Ascending aorta (tissue), 2 donors: ENCODE data around the gene DTNB. TPM values are rescaled to one million over a fixed set of nuclear protein-coding genes. Genes with fewer than 3 reads are reported as not detected.
"Not testable (repeated sequence)": the region's sequence is repeated elsewhere in the genome, so short reads cannot be mapped to it uniquely, and the experiment has no call there.

Source experiments
- DNase-seq, 2 donors: peaks; one replicate each; pipeline ENCODE4 v3.0.0-alpha.2; 2019; ENCODE audit warnings: low spot score in 2 of 2
- H3K27ac ChIP-seq, 2 donors: fragments of 200-600 bp; sonication (generic); one replicate each; pipeline ENCODE4 v1.5.1; 2016 to 2017; ENCODE audit warnings: mild to moderate bottlenecking in 1 of 2
- H3K27me3 ChIP-seq: fragments of 200-600 bp; sonication (generic); one replicate; pipeline ENCODE4 v1.5.1; 2017
- H3K36me3 ChIP-seq, 2 donors: fragments of 200-600 bp; sonication (generic); one replicate each; pipeline ENCODE4 v1.5.1; 2016
- H3K4me1 ChIP-seq, 2 donors: fragments of 200-600 bp; sonication (generic); one replicate each; pipeline ENCODE4 v1.5.1; 2016 to 2017; ENCODE audit warnings: mild to moderate bottlenecking in 1 of 2
- H3K4me3 ChIP-seq, 2 donors: fragments of 200-600 bp; sonication (generic); one replicate each; pipeline ENCODE4 v1.5.1; 2016 to 2017; ENCODE audit warnings: mild to moderate bottlenecking in 1 of 2
- H3K9me3 ChIP-seq, 2 donors: fragments of 200-600 bp; sonication (generic); one replicate each; pipeline ENCODE4 v1.5.1; 2016
- intact Hi-C: fragments of 100-400 bp; cut with DNase I; formaldehyde crosslinking; loops from one replicate; pipeline ENCODE4 v1.15.1; 2023
- total RNA-seq: library from RNA; depleted of rRNA; stranded (reverse); fragments of >200 nt; gene quantifications from one replicate; pipeline ENCODE4 v1.1.0, GENCODE V29; 2016
- TF ChIP-seq, protein P1 (sequence below), 3 experiments: fragments of 200-600 bp in 2 of 3; fragments of 450-650 bp in 1 of 3; sonication (generic) in 2 of 3; IDR thresholded peaks; one replicate each; pipeline ENCODE4 v1.5.1; 2016 to 2019; ENCODE audit warnings: antibody characterized with exemption in 3 of 3, mild to moderate bottlenecking in 1 of 3, moderate library complexity in 1 of 3

Gene DTNB
- total RNA-seq, 1 donor from 2014 or later, result 22.7 TPM

- no peaks in the 10 kb centered on the region for H3K4me1 ChIP-seq
- H3K27ac ChIP-seq, result no peak overlapping the region
- peaks cover 0 to 11% of the 10 kb centered on the region in 2 donors for H3K36me3 ChIP-seq
- no peak for DNase-seq
- H3K9me3 ChIP-seq, result no peaks in the 10 kb centered on the region
- intact Hi-C loops, result no loop called here
- TF ChIP-seq, protein P1, sequence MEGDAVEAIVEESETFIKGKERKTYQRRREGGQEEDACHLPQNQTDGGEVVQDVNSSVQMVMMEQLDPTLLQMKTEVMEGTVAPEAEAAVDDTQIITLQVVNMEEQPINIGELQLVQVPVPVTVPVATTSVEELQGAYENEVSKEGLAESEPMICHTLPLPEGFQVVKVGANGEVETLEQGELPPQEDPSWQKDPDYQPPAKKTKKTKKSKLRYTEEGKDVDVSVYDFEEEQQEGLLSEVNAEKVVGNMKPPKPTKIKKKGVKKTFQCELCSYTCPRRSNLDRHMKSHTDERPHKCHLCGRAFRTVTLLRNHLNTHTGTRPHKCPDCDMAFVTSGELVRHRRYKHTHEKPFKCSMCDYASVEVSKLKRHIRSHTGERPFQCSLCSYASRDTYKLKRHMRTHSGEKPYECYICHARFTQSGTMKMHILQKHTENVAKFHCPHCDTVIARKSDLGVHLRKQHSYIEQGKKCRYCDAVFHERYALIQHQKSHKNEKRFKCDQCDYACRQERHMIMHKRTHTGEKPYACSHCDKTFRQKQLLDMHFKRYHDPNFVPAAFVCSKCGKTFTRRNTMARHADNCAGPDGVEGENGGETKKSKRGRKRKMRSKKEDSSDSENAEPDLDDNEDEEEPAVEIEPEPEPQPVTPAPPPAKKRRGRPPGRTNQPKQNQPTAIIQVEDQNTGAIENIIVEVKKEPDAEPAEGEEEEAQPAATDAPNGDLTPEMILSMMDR (IDR thresholded peaks at IDR 0.05), result no peak
- H3K27me3 ChIP-seq, result no peaks in the 10 kb centered on the region
- no peak overlapping the region for H3K4me3 ChIP-seq
Observed at GRCh38 chr2:25418944-25419677, 254.3 kb downstream of the DTNB start.

DNA sequence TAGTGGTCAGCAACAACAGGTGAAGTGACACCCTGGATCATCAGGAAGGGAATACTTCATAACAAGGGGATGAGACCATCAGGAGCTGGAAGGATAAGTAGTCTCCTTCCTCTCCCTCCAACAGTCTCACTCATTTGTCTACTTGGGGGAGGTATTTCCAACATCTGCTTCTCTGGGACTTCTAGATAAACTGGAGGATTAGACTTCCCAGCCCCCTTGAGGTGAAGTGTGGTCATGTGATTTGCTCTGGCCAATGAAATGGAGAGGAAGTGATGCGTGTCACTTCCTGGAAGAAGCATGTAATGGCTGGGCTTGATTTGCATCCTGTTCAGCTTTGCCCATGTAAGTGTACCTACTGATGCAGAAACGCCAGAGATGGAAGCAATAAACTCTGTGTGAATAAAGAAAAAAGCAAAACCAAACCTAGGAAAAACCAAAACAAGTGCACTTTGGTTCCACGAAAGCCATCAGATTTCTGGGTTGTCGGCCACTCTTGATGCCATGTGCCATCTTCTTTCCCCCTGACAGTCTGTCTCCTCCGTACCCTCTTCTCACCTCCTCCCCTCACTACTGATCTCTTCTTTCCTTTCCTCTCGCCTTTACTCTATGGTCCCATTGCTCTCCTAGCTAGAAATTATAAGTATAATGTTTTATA, 255.5 kb downstream of the DTNB start:
- Histone ChIP-seq H3K4me1 (no peaks in the 10 kb centered on the region), H3K9me3 (no peaks in the 10 kb centered on the region), H3K27ac (no peak overlapping the region), H3K27me3 (no peaks in the 10 kb centered on the region), H3K4me3 (no peak overlapping the region), H3K36me3 (peaks cover 0 to 11% of the 10 kb centered on the region in 2 donors)
- DNase-seq, result no peak
- intact Hi-C loops, result no loop called here
- TF ChIP-seq, protein P1 (IDR thresholded peaks at IDR 0.05), result no peak

DNA sequence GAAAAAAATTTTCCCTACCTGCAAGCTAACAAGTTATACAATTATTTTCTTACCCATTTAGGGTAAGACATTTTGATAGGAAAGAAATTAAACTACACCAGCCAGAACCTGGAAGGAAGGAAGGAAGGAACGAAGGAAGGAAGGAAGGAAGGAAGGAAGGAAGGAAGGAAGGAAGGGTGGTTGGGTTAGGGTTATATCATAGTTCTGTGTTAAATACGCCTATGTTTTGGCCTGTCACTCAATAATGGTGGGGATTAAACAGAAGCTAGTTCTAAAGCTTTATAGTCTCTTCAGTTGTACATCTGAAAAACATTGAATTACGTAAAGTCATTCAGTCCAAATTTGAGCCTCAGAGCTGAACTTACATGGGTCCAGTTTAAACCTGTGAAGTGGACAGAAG, 256.7 kb downstream of the DTNB start:
- TF ChIP-seq, protein P1 (IDR thresholded peaks at IDR 0.05), result no peak
- H3K36me3 ChIP-seq, result peaks cover 0 to 11% of the 10 kb centered on the region in 2 donors
- no peaks in the 10 kb centered on the region for H3K27me3 ChIP-seq
- no peak overlapping the region for H3K4me3 ChIP-seq
- no peak overlapping the region for H3K27ac ChIP-seq
- intact Hi-C loops, result no loop called here
- no peaks in the 10 kb centered on the region for H3K9me3 ChIP-seq
- no peak for DNase-seq
- no peaks in the 10 kb centered on the region for H3K4me1 ChIP-seq

- no peaks in the 10 kb centered on the region for H3K27me3 ChIP-seq
- DNase-seq, result no peak
- no peak overlapping the region for H3K27ac ChIP-seq
- TF ChIP-seq, protein P1 (IDR thresholded peaks at IDR 0.05), result no peak
- peaks cover 0 to 11% of the 10 kb centered on the region in 2 donors for H3K36me3 ChIP-seq
- H3K9me3 ChIP-seq, result no peaks in the 10 kb centered on the region
- no peaks in the 10 kb centered on the region for H3K4me1 ChIP-seq
- intact Hi-C loops, result no loop called here
- no peak overlapping the region for H3K4me3 ChIP-seq
Observed at GRCh38 chr2:25414781-25415180, 258.6 kb downstream of the DTNB start.

- intact Hi-C loops, H3K4me1 ChIP-seq, DNase-seq: not testable (repeated sequence)
Observed at GRCh38 chr2:25413409-25413808, 260.0 kb downstream of the DTNB start.

GRCh38 chr2:25411753-25412152, 261.6 kb downstream of the DTNB start:
- TF ChIP-seq, protein P1 (IDR thresholded peaks at IDR 0.05), result no peak
- Histone ChIP-seq H3K4me3 (no peak overlapping the region), H3K36me3 (no peaks in the 10 kb centered on the region), H3K27ac (peak overlapping the region in 1 of 2 donors; percentile 51), H3K4me1 (no peaks in the 10 kb centered on the region), H3K9me3 (no peaks in the 10 kb centered on the region), H3K27me3 (no peaks in the 10 kb centered on the region)
- DNase-seq, result no peak
- intact Hi-C loops, result no loop called here

More at GRCh38 chr2:25413409-25413808, 260.0 kb downstream of the DTNB start:
- not testable (repeated sequence) for H3K9me3 ChIP-seq, H3K27ac ChIP-seq, H3K4me3 ChIP-seq, H3K36me3 ChIP-seq, H3K27me3 ChIP-seq
